Amniotic stem cell (primary cell): ENCODE results near the gene IFT88.

Experiments used
- DNase-seq: peaks from one replicate; lab custom pipeline; 2025; lab: John Stamatoyannopoulos, UW

Gene IFT88

DNA sequence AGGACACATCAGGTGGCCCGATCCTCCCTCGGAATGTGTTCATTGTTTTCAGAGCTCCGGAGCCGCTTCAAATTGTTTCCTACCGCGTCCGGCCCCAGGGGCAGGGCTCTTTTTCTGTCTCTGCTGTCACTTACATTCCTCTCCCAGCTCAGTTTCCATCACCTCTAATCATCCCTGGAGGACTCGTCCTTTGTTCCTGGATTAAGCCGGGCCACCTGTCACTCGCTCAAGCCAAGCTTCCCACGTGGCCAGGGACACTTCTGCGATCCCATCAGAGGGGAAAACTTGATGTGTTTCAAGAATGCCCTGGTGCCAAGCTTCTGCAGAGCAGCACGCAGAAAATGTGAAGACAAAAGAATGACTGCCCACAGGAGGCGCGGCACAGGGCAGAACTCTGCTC, 150.0 kb downstream of the IFT88 start:
- no peak for DNase-seq

DNA sequence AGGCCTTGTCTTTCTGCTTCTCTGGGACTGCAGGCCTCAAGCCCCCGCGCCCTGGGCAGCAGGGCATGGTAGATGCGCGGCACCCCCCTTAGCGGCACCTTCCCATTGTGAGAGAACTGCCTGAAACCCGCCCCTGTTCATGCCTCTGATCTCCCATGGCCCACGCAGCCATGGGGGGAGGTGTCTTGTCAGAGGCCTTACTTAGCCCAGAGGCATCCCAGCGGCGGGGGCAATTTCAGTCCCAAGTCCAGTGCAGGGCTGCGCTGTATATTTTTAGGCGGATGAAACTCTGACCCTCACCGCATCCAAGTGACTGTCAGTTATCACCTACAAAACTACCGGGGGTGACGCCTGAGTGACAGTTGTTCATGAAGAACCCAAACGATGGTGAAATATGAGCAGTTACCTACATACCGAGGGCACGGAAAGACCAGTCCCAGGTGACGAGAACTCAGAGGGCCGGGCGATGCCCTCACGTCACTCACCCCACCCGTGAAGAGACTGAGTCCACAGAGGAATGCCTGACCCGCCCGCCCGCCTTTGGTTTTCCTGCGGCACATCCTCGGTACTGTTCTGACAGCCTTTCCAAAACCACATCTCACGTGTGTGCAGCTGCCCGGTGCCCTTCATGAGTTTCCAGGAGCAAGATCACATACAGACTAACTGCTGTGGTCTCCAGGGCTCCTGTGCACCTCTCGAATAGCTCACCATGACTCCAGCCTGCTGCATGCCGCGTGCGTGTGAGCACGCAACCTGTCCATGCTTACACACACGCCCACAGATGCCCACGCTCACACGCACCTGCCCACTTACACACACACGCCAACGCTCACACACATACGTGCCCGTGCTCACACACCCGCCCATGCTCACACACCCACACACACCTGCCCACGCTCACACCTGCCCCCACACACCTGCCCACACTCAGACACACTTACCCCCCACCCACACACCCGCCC, 150.9 kb downstream of the IFT88 start:
- DNase-seq = no peak

DNA sequence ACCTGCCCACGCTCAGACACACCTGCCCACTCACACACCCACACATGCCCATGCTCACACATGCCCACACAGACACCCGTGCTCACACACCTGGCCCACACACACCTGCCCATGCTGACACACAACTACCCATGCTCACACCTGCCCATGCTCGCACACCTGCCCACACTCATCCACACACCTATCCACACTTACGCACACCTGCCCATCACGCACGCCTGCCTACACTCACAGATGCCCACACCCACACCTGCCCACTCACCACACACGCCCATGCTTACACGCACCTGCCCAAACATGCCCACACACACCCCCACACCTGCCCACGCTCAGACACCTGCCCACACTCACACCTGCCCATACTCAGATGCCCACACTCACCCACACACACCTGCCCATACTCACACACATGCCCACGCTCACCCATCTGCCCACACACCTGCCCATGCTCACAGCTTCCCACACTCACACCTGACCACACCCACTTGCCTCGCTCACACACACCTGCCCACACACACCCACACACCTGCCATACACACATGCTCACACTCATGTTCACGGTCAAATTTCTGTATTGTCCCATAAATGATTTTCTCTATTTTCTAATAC, 152.1 kb downstream of the IFT88 start:
- DNase-seq = no peak

GRCh38 chr13:20719783-20720182, 152.8 kb downstream of the IFT88 start:
- DNase-seq = no peak

DNA sequence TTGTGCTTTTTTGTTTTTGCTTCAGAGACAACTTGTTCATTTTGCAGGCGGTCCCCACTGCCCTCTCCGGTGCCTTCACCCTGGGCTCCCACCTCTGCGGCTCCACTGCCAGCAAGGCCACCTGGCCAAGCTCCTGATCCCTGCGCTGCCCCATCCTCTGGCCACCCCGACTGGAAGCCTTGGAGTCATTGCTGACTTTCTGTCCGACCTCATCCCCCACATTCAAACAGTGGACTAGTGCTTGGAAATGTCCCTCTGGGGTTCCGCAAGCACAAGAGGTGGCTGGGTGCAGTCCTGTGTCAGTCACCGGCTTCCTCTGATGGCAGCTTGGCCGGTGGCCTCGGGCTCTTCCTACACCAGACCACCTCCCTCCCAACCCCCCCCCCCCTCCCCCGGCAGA, 153.5 kb downstream of the IFT88 start:
- no peak for DNase-seq

DNA sequence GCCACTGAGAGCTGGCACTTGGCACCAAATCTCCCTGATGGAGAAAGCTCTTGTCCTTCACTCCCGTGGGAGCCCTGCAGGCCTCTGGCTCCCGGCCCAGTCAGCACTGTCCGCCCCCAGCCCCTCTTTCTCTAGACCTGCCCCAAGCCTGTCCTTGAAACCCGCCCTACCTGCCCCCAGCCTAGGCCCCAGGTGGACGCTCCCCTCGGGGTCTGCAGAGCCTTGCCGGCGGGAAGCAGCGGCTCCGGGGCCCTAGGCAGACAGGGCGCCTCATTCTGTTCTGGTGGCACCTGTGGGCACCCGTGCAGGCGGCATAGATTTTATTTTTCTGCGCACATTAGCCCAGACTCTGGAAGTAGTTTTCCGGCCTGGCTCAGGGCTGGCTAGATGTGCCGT, 154.1 kb downstream of the IFT88 start:
- DNase-seq = no peak

- DNase-seq = peak; percentile 17
These were observed 154.7 kb downstream of the IFT88 start for GRCh38 chr13:20721454-20722357.

- DNase-seq = no peak
These were observed 160.9 kb downstream of the IFT88 start for GRCh38 chr13:20727856-20728255.

DNA sequence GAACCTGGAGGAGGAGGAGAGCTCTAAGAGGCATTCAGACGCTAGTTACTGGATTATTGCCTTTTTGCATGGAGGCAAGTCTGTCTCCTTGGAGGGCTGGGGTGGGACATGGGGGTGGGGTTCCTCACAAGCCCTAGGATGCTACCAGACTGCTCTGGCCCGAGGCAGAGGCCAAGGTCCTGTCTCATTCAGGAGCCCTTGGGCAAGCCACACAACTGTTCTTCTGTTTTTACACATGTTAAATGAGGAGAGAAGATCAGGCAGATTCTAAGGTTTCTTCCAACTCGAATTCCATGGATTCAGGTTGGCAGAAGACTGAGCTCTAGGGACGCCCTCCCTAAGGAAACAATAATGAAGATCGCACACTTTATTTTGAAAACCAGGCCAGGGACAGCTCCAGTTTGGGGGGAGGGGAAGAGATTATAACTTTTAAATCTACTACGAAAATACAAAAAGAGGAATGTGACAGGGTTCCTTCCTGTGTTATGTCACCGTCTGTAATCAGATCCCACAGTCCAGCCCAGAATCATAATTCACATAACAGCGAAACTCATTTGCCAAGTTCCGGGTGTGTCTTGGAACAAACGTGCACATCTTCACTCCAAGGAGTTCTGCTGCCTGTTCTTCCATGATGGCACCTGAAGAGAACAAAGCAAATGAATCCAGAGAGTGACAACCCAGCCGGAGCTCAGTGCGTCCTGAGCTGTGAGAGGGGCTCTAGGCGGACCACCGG, 161.8 kb downstream of the IFT88 start:
- no peak for DNase-seq

DNA sequence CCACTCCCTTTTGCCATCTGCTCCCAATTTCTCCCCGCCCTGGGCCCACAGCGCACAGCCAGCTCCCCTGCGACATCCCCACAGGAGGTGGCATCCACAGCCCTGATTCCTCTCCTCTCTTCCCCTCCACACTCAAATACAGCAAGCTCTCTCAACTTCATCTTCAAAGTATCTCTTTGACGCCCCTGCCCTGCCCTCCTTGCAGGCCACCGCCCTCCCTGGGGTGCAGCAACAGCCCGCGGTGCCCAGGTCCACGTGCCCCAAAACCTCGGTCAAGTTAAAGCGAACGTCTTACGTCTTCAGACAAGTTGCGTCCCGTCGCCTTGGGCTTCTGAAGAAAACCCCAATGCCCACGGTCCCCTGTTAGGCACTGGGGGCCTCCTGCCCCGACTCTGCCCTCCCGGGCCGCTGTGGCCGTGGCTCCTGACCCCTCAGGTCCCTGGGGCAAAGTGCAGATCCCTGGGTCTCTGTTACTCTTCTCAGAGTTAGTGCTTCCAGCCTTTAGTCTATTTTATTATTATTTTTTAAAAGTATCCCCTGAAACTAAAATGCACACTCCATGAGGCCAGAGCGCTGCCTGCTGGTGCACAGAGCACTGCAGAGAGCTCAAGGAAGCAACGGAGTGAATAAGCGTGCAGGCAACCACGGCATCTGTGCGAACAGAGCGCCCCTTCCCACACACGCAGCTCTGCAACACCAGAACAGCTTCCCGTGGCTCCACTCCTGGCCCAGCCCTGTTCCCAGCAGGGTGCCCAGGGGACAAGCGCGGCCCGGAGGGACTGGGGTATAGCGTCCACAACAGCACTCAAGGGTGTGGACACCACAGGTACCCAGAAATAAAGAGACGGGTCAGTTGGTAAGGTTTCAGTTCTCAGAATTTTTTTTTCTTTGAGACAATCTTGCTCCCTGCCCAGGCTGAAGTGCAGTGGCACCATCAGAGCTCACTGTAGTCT, 163.0 kb downstream of the IFT88 start:
- DNase-seq = no peak

DNA sequence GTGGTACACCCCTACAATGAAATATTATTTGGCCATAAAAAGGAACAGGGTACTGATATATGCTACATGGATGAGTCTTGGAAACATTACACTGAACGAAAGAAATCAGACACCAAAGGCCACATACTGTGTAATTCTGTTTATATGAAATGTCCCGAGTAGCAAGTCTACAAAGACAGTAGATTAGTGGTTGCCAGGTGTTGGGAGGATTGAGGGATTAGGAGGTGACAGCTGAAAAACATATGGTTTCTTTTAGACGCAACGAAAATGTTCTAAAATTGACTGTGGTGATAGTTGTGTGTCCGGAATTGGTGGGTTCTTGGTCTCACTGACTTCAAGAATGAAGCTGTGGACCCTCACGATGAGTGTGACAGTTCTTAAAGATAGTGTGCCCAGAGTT, 171.7 kb downstream of the IFT88 start:
- DNase-seq = no peak

DNA sequence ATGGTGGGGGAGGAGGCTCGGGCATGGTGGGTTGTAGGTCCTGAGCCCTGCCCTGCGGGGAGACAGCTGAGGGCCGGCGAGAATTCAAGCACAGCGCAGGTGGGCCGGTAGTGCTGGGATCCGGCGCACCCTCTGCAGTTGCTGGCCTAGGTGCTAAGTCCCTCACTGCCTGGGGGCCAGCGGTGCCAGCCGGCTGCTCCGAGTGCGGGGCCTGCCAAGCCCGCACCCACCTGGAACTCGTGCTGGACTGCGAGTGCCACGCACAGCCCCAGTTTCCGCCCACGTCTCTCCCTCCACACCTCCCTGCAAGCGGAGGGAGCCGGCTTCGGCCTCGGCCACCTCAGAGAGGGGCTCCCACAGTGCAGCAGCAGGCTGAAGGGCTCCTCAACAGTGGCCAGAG, 173.1 kb downstream of the IFT88 start:
- no peak for DNase-seq
